AG08395 (cell line): Measurements from ENCODE around the gene ANKRD12.

Experiments used
- DNase-seq: peaks from one replicate; pipeline ENCODE4 v3.0.0; 2012; ENCODE audit warnings: mixed read lengths, low spot score

Gene ANKRD12

GRCh38 chr18:9106800-9107584 lies 29.6 kb upstream of the ANKRD12 start:
- no peak for DNase-seq

- no peak for DNase-seq
Measured at GRCh38 chr18:9108911-9109310, 27.7 kb upstream of the ANKRD12 start.

DNA sequence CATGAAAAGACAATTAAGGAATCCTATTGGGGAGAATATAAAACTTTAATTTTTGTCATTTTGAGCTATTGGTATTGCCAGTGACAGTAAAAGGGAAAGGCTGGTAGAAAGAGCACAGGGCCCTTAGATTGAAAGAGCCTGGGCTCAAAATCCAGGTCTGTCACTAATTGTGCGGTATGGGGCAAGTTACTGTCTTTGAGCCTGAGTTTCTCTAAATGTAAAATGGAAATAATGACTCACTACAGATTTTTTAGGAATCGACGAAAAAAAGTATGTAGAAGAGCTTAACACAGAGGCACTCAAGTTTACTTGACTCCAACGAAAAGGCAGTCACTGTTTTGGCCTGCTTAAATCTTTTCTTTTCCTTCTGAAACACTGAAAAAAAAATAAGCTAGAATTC lies 27.1 kb upstream of the ANKRD12 start:
- peak; percentile 42 for DNase-seq

- DNase-seq = no peak
Measured at GRCh38 chr18:9113468-9114149, 23.0 kb upstream of the ANKRD12 start.

GRCh38 chr18:9115984-9116383 lies 20.6 kb upstream of the ANKRD12 start:
- DNase-seq = no peak

DNA sequence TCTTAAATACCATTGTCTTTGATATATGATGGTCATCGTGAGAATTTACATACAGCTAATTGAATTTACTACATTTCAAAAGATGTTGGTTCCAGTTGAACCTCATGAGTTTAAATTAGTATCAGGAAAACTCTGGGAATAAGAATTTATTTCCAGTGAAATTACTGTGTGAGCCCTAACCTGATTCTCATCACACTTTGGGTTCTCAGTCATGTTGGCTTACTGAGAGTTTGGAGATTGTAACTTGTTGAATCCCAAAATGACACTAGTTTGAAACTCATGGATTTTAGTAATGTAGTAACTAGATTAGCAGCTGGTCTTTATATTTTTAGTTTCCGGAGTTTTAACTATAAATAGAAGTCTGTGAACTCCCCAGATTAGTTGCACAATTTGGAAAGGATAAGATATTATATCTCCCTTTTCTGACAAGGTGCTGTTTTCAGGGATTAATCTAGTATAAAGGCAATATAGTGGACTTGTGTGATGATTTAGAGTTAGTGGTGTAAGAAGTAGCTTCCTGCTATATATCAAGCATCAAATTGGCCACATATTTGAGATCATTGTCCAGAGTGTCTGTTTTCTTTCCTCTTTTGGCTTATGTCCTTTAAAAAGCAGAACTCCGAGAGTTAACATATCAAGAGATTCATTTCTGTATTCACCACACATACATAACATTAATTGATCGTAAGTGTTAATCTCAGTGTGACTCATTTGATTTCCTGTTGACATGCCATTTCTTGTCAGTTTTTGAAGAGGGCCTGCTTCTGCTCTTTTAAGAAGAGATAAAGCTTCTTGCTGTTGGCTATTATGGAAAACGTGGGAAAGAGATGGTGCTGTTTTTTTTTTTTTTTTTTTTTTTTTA lies 18.4 kb upstream of the ANKRD12 start:
- DNase-seq = no peak

DNA sequence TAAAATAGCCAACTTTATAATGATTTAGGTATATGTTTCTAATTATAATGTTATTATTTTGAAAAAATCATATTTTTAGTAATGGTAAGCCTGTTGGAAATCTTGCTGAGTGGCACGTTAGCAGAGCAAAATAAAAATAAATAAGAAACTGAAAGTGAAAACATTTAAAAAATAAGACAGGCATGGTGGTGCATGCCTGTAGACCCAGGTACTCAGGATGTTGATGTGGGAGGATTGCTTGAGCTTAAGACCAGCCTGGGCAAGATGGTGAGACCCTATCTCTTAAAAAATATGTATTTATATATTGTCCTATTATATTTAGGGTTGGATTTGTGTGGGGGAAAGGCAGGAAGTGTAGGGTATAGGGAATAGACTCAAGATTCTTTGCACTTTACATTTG lies 15.8 kb upstream of the ANKRD12 start:
- no peak for DNase-seq

GRCh38 chr18:9123520-9123919 lies 13.1 kb upstream of the ANKRD12 start:
- DNase-seq = no peak

- DNase-seq = no peak
Measured at GRCh38 chr18:9124824-9125223, 11.8 kb upstream of the ANKRD12 start.

- DNase-seq = no peak
Measured at GRCh38 chr18:9126337-9126736, 10.2 kb upstream of the ANKRD12 start.

DNA sequence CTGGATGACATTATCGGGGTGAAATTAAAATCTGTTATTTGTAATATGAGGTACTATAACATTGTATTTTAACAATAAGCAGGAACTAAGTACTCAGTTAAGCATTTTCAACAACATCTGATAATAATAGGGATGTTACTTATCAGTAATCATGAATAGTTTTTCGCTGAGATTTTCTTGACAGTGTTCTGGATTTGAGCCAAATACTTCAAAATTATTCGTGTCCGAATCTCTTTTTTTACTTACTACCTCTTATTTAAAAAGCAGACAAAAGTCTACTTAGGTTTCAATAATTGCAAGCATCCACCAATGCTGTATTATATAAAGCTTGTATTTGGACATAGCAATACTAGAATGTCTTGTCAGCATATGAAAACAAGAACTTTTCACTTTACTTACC lies 6.4 kb upstream of the ANKRD12 start:
- DNase-seq = no peak

- no peak for DNase-seq
Measured at GRCh38 chr18:9130806-9131205, 5.8 kb upstream of the ANKRD12 start.

GRCh38 chr18:9132628-9133027 lies 4.0 kb upstream of the ANKRD12 start:
- no peak for DNase-seq

DNA sequence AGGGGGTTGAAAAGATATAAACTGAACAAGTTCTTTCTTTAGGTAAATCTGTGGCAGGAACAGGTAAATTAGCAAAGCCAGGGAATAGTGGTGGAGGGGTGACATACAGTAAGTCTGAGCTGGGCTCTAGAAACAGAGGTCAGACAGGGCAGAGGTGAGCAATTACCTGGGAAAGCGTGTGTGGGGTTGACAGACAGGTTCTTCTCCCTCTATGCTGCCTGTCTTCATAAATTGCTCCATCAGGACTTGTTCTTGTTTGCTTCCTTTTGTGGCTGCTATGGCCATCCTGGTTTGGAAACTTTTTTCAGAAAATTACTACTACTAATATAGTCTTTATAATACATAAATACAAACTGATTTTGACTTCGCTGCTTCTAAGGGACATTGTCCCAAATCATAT lies 3.4 kb upstream of the ANKRD12 start:
- no peak for DNase-seq

DNA sequence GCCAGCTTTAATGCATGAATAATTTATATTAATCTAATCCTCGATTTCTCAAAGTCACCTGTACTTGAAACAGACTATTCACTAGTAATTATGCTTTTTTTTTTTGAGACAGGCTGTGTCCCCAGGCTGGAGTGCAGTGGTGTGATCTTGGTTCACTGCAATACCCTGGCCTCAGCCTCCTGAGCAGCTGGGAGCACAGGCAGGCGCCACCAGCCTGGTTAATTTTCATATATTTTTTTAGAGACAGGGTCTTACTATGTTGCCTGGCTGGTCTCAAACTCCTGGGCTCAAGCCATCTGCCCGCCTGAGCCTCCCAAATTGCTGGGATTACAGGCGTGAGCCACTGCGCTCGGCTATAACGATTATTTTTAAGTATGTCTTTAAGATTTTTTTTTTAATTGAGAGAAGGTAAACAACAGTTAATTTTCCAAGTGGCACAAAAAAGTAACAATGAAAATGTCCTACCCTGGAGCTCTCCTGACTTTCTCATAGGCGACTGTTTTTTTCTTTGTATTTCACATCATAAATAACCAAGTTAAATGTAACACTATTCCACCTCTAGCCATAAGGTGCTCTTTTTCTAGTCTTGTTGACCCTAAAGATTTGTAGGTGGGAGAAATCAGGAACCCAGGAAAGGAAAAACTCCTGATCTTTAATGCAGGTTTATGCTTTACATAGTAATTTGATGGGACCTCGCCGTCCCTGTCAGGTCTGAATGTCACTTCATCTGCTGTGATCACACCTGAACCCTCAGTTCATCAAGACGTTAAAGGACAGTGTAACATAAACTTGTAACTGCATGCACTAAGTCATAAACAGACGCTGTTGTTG lies 1.3 kb upstream of the ANKRD12 start:
- no peak for DNase-seq

DNA sequence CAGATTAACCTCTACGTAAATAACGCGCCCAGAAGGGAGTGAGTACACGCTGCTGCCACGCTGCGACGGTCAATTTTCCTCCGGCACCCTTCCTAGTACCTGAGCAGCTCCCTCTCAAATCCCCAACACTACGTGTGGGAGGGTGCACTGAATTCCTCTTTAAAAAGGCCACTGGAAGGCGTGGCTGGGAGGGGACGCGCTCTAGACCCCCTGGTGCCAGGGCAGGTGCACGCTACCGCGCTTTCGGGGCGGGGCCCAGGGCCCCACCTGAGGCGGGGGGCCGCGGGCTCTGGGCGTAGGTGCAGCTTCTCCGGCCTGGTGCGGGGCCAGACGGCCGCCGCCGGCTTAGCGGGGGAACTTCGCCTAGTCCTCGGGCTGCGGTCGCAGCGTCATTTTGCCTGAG lies 668 bp upstream of the ANKRD12 start:
- no peak for DNase-seq

- peak; percentile 79 for DNase-seq
Measured at GRCh38 chr18:9137168-9138066, 836 bp downstream of the ANKRD12 start.

DNA sequence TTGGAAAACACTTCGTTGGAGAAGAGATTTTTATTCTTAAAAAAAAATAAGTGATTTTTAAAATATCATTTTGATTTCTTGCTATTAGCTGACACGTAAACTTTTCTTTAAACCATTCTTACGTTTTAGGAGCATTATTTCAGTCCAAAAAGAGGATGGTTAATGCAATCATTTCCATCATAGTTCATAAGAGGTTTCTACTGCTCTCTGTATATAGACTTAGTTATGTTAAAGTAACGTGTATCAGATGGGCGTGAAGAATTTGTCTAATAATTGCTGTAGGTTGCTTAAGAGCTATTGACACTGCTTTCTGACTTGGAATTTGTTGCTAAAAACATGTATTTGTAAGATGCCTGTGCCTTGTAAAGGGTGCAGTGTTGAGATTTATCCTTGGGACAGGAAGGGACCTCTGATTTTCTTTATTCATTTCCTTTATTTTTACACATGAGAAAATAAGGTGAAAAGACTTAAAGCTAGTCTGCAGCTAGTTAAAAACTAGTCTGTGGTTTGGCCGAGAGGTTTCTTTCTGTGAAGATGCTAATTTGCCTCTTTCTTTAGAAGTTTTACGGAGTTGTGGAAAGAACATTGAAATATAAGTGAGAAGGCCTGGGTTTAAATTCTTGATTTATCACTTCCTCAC lies 2.9 kb downstream of the ANKRD12 start:
- DNase-seq = no peak

- DNase-seq = no peak
Measured at GRCh38 chr18:9140381-9140780, 3.8 kb downstream of the ANKRD12 start.

- DNase-seq = no peak
Measured at GRCh38 chr18:9140984-9141383, 4.4 kb downstream of the ANKRD12 start.
